Activated naive CD8-positive, alpha-beta T cell treated with anti-CD3 and anti-CD28 coated beads for 36 hours (primary cell): ENCODE data around the gene STARD7. TPM values are rescaled to one million over a fixed set of nuclear protein-coding genes. Genes with fewer than 3 reads are reported as not detected.

Source experiments
- DNase-seq: peaks from one replicate; pipeline ENCODE4 v3.0.0; 2021
- H3K27ac Mint-ChIP-seq: one replicate; pipeline ENCODE4 v1.8.0; 2022; ENCODE audit warnings: mild to moderate bottlenecking, moderate library complexity, mixed read lengths
- H3K27me3 Mint-ChIP-seq: one replicate; pipeline ENCODE4 v1.8.0; 2022; ENCODE audit warnings: mild to moderate bottlenecking, mixed read lengths
- H3K36me3 Mint-ChIP-seq: one replicate; pipeline ENCODE4 v1.8.0; 2021; ENCODE audit warnings: mild to moderate bottlenecking, mixed read lengths
- H3K4me1 Mint-ChIP-seq: one replicate; pipeline ENCODE4 v1.8.0; 2021; ENCODE audit warnings: mixed read lengths
- H3K4me3 Mint-ChIP-seq: one replicate; pipeline ENCODE4 v1.8.0; 2022; ENCODE audit warnings: mild to moderate bottlenecking, moderate library complexity, mixed read lengths
- H3K9me3 Mint-ChIP-seq: one replicate; pipeline ENCODE4 v1.8.0; 2022; ENCODE audit warnings: mixed read lengths
- total RNA-seq, 2 experiments: library from RNA; stranded (reverse); gene quantifications; one replicate each; pipeline ENCODE4 v1.2.3, GENCODE V29; 2021

Gene STARD7
- total RNA-seq, 2 experiments from 2014 or later, result 229 to 231 TPM

DNA sequence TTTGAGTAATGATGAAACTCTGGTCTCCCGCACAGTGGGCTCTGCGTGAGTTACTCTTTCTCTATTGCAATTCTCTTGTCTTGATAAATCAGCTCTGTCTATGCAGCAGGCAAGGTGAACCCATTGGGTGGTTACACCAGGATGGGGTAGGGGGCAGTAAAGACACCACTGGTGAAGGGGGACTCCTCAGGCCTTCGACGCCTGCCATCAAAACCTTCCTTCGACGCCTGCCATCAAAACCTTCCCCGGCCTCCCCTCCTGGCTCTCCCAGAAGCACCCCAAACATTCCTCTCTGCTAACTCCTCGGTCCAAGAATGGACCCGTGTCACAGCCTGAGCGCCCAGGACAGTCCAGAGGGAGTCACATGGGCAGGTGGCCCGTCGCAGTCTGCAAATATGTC lies 4.8 kb upstream of the STARD7 start:
- no peaks in the 10 kb centered on the region for H3K27me3 Mint-ChIP-seq
- no peaks in the 10 kb centered on the region for H3K36me3 Mint-ChIP-seq
- H3K4me3 Mint-ChIP-seq, result no peak overlapping the region
- no peak for DNase-seq
- H3K27ac Mint-ChIP-seq, result no peak overlapping the region
- H3K9me3 Mint-ChIP-seq, result no peaks in the 10 kb centered on the region
- peaks cover 13% of the 10 kb centered on the region for H3K4me1 Mint-ChIP-seq

DNA sequence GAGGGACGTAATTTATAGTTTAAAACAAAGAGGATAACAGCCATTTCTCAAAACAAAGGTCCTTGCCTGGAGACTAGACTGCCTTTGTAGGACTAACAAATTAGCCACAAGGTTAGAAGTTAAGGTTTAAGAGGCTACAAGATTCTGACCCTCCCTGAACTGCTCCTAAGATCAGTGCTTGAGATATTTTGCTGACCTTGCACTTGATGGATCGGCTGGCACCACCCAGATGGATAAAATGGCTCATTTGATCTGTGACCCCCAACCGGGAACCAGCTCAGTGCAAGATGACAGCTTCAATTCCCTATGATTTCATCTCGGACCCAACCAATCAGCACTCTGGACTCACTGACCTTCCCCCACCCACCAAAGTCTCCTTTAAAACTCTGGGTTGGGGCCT lies 3.7 kb upstream of the STARD7 start:
- Mint-ChIP-seq H3K4me3 (no peak overlapping the region), H3K4me1 (peaks cover 18% of the 10 kb centered on the region), H3K27ac (no peak overlapping the region), H3K36me3 (peaks cover 7% of the 10 kb centered on the region), H3K27me3 (no peaks in the 10 kb centered on the region), H3K9me3 (no peaks in the 10 kb centered on the region)
- DNase-seq, result no peak

DNA sequence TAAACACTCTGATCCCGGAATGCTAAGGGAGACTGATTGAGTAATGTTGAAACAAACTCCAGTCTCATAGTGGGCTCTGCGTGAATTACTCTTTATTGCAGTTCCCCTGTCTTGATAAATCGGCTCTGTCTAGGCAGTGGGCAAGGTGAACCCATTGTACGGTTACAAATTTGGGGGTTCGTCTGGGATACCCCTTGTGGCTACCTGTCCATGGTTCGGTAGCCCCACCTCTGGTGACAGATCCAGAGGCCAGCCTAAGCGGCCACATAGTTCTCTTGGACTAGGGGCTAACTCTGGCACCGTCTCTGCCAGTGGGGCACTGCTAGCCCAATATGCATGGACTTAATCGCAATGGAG lies 1.1 kb upstream of the STARD7 start:
- Mint-ChIP-seq H3K27me3 (no peaks in the 10 kb centered on the region), H3K4me3 (peak overlapping the region; percentile 95), H3K27ac (peak overlapping the region; percentile 89), H3K4me1 (peaks cover 39% of the 10 kb centered on the region), H3K9me3 (no peaks in the 10 kb centered on the region), H3K36me3 (peaks cover 25% of the 10 kb centered on the region)
- no peak for DNase-seq

DNA sequence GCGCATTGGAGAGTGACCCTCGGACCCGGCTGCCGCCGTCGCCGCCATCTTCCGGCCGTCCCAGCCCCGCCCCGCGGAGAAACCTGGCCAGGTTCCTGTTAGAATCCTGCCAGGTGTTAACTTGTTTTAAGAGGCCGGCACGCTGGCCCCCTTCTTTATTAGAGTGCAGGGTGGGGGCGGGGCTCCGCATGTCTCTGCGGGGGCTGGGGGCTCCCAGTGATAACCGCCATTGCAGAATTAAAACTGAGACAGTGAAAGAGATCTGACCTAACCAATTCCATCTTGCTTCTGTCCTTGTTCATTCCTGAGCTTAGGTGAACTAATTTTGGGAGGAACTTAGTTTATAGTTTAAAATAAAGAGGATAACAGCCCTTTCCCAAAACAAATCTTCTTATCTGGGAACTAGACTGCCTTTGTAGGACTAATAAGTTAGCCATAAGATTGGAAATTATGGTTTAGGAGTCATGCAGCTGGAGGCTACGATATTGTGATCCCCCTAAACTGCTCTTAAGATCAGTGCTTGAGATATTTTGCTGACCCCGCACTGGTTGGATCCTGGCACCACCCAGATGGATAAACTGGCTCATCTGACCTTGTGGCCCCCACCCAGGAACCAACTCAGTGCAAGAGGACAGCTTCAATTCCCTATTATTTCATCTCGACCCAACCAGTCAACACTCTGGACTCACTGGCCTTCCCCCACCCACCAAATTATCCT lies 543 bp upstream of the STARD7 start:
- no peaks in the 10 kb centered on the region for H3K27me3 Mint-ChIP-seq
- H3K4me3 Mint-ChIP-seq, result peak overlapping the region; percentile 95

DNA sequence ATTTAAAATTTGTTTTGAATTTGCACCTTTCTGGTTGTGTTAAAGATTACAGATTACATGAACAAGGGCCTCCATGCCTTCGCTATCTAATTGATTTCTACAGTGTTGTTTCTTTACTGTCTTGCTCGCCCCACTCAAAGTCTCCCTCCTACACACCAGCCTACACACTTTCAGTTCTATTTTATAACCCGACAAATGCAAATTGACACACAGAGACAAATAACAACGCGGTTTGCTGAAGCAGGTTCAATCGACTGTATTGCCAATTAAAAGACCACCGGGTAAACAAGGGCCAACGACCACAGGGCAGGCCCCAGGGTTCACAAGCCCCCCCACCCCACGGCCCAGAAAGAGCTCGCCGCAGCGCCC lies 869 bp downstream of the STARD7 start:
- H3K36me3 Mint-ChIP-seq, result peaks cover 36% of the 10 kb centered on the region
- no peaks in the 10 kb centered on the region for H3K27me3 Mint-ChIP-seq
- H3K27ac Mint-ChIP-seq, result peak overlapping the region; percentile 88
- no peak for DNase-seq
- H3K9me3 Mint-ChIP-seq, result no peaks in the 10 kb centered on the region
- H3K4me1 Mint-ChIP-seq, result peaks cover 54% of the 10 kb centered on the region
- H3K4me3 Mint-ChIP-seq, result peak overlapping the region; percentile 95

More for the DNA sequence above, 543 bp upstream of the STARD7 start:
- DNase-seq, result no peak
- Mint-ChIP-seq H3K4me1 (peaks cover 42% of the 10 kb centered on the region), H3K27ac (peak overlapping the region; percentile 89), H3K9me3 (no peaks in the 10 kb centered on the region), H3K36me3 (peaks cover 26% of the 10 kb centered on the region)

DNA sequence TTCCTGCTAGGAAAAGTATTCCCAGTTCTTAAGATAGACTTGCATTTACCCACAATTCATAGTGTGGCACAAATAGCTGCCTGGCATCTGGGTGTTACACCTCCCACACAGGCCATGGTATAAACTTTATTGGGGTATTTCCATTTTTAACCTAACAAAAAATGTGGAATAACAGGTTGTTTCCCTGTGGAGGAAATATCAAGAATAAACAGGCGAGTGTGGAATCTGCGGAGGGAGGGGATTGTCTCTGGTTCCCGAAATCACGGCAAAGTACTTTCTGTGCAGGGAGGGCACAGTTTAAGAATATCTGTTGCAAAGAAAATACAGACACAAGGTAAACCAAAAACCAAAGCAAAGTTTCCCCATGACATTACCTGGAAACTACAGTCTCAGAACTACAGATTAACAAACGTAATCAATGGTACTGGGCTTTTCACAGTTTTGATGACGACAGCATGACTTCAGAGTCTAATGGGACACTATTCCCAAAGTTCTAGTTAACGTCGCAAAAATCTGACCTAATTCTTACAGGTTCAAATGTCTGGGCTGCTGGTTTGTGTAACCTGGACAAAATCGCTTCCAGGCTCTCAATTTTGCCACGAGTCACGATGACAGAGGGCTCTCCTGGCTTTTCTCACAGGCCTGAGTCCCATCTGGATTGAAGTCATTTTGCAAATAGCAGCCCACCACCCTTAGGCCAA lies 1.4 kb downstream of the STARD7 start:
- no peaks in the 10 kb centered on the region for H3K9me3 Mint-ChIP-seq
- H3K27me3 Mint-ChIP-seq, result no peaks in the 10 kb centered on the region
- peak overlapping the region; percentile 88 for H3K27ac Mint-ChIP-seq
- peaks cover 56% of the 10 kb centered on the region for H3K4me1 Mint-ChIP-seq
- H3K36me3 Mint-ChIP-seq, result peaks cover 36% of the 10 kb centered on the region
- H3K4me3 Mint-ChIP-seq, result peak overlapping the region; percentile 95
- no peak for DNase-seq

DNA sequence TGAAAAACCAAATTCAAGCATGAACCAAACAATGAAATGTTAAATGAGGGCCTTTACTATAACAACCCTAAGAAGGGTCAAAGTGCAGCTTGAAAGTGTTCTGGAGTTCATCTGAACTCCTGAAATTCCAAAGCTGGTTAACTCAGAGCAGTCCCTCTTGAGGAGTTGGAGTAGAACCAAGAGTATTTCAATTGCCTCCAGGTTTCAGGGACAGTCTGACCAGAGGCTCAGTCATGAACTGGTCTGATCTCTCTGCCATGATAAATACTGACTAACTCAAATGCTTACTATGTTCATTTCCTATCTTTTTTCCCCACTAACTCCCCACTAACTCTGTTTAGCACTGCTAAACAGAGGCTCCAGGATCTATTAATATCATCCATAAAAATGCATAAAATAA lies 2.7 kb downstream of the STARD7 start:
- H3K9me3 Mint-ChIP-seq, result no peaks in the 10 kb centered on the region
- DNase-seq, result no peak
- H3K27ac Mint-ChIP-seq, result peak overlapping the region; percentile 74
- H3K4me1 Mint-ChIP-seq, result peaks cover 60% of the 10 kb centered on the region
- peaks cover 36% of the 10 kb centered on the region for H3K36me3 Mint-ChIP-seq
- peak overlapping the region; percentile 77 for H3K4me3 Mint-ChIP-seq
- no peaks in the 10 kb centered on the region for H3K27me3 Mint-ChIP-seq

DNA sequence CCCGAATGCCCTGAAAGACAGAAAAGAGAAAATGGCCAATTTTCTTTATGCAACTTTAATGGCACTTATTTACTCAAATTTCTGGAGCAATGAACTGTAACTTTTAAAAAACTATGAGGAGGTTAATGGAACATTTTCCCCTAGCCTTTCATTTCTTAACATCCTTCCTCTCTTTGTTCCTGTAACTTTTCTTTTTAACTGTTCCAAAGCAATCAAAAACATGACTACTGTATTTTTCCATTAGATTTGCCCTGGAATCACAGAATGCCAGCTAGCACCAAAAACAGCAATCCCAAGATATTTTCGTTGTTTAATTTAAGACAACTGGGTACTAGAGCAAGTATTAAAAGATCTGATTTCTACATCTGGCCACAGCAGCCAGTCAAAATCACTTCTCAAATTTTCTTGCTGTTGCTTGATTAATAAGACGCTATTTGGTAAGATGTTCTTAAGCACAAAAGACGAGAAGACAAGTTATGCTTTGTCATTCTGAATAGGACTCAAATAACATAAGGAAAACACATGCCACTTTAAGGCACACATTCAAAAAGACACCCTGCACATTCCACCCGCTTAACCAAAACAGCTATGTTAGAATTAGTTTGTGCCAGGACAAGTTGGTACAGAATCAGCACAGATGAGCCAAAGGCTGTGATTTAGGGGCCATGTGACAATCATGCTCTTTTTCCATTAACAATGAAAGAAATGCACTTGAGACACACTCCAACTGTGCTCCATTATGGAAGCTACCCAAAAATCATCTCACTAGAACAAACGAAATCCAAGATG lies 3.6 kb downstream of the STARD7 start:
- Mint-ChIP-seq H3K4me1 (peaks cover 63% of the 10 kb centered on the region), H3K4me3 (peak overlapping the region; percentile 55), H3K9me3 (no peaks in the 10 kb centered on the region), H3K36me3 (peaks cover 36% of the 10 kb centered on the region), H3K27ac (peak overlapping the region; percentile 2), H3K27me3 (no peaks in the 10 kb centered on the region)
- no peak for DNase-seq

DNA sequence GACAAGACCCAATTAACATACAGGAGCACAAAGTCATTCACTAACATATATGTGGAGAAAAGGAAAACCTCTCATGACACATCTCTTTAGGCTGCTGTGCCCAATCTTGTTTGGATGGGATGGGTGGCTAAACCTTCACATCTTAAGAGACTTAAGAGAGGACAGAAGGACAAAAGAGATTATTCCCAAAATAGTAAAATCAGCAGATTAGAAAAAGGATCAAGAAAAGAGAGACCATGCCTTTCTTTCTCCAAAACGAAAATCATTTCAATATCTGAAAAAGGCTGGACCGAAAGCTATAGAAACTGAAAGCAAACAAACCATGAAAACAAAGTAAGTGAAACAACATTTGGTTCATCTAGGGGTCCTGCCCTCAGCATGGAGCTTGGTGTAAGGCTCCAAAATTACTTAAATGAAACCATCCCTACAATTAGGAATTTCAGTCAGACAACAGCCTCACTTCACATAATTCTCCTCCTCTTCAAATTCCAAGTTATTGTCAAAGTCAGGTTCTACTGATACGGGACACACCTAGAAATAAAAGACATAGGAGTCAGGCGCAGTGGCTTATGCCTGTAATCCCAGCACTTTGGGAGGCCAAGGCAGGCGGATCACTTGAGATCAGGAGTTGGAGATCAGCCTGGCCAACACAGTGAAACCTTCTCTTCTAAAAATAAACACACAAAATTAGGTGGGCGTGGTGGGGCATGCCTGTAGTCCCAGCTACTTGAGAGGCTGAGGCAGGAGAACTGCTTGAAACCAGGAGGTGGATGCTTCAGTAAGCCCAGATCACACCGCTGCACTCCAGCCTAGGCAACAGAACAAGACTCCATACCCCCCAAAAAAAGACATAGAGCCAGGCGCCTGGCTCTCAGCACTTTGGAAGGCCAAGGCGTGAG lies 5.2 kb downstream of the STARD7 start:
- Mint-ChIP-seq H3K27ac (peak overlapping the region; percentile 62), H3K36me3 (peaks cover 41% of the 10 kb centered on the region), H3K27me3 (no peaks in the 10 kb centered on the region), H3K9me3 (no peaks in the 10 kb centered on the region), H3K4me1 (peaks cover 72% of the 10 kb centered on the region), H3K4me3 (peak overlapping the region; percentile 27)
- DNase-seq, result no peak

DNA sequence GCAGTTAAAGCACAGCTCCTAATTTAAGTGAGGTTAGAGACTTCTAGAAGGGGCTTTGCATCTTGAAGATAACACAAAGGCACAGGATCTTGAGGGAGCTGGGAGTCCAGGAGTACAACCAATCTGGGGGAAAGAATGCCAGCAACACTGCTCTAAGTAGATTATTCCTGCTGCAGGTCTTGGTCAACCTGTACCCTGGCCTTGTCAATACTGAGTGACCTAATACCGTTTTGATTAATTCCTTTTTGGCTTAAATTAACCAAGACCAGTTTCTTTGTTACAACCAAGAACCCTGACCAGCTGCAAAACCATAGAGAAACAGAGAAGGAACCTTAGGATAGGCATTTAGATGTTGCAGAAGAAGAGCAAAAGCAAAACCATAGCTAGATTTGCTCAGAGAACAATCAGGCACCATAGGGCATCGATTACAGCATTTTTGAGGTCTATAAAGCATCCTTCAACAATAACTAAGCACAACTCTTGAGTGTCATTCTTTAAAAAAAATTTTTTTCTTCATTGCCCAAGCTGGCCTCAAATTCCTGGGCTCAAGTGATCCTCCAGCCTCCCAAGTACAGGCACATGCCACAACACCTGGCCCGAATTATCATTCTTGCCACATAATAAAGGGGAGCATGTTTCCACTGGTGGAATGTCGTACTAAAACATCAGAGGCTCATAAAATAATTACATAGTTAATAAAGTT lies 6.3 kb downstream of the STARD7 start:
- peaks cover 71% of the 10 kb centered on the region for H3K4me1 Mint-ChIP-seq
- DNase-seq, result no peak
- H3K9me3 Mint-ChIP-seq, result no peaks in the 10 kb centered on the region
- peaks cover 36% of the 10 kb centered on the region for H3K36me3 Mint-ChIP-seq
- no peak overlapping the region for H3K27ac Mint-ChIP-seq
- no peaks in the 10 kb centered on the region for H3K27me3 Mint-ChIP-seq
- H3K4me3 Mint-ChIP-seq, result no peak overlapping the region

DNA sequence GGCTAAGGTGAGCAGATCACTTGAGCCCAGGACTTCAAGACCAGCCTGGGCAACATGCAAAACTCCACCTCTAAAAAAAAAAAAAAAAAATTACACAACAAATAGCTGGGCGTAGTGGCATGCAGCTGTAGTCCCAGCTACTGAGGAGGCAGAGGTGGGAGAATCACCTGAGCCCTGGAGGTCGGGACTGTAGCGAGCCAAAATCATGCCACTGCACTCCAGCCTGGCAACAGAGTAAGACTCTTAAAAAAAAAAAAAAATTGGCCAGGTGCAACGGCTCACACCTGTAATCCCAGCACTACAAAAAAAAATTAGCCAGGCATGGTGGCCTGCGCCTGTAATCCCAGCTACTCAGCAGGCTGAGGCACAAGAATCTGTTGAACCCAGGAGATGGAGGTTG lies 7.3 kb downstream of the STARD7 start:
- no peak for DNase-seq
- Mint-ChIP-seq H3K27ac (no peak overlapping the region), H3K9me3 (no peaks in the 10 kb centered on the region), H3K4me1 (peaks cover 67% of the 10 kb centered on the region), H3K36me3 (peaks cover 30% of the 10 kb centered on the region), H3K27me3 (no peaks in the 10 kb centered on the region), H3K4me3 (no peak overlapping the region)

DNA sequence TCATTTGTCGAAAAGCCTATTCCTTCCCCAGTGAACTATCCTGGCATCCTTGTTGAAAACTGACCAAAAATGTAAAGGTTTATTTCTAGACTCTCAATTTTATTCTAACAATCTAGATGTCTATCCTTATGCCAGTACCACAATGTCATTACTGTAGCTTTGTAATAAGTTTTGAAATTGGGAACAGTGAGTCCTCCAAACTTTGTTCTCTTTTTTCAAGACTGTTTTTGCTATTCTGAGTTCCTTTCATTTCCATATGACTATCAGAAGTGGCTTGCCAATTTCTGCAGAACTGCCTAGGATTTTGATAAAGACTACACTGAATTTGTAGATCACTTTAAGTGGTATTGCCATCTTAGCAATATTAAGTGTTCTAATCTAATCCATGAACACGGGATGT lies 9.7 kb downstream of the STARD7 start:
- no peak for DNase-seq
- Mint-ChIP-seq H3K4me3 (no peak overlapping the region), H3K36me3 (peaks cover 24% of the 10 kb centered on the region), H3K27ac (no peak overlapping the region), H3K27me3 (no peaks in the 10 kb centered on the region), H3K4me1 (peaks cover 48% of the 10 kb centered on the region), H3K9me3 (no peaks in the 10 kb centered on the region)

DNA sequence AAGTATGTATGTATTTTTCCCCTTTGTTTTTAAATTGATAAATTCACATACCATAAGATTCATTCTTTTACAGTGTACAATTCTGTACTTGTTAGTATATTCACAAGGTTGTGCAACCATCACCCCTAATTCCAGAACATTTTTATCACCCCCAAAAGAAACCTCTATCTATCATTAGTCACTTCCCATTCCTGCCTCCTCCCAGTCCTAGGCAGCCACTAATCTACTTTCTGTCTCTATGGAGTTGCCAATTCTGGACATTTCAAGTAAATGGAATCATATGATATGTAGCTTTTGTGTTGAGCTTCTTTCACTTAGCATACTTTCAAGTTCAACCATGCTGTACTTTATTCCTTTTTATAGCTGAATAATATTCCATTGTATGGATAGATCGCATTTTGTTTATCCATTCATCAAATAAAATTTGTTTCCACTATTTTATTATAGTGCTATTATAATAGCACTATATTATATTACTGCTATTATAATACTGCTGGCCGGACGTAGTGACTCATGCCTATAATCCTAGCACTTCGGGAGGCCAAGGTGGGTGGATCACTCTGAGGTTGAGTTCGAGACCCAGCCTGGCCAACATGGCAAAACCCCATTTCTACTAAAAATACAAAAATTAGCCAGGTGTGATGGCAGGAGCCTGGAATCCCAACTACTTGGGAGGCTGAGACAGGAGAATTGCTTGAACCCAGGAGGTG lies 10.9 kb downstream of the STARD7 start:
- peaks cover 28% of the 10 kb centered on the region for H3K36me3 Mint-ChIP-seq
- peaks cover 38% of the 10 kb centered on the region for H3K4me1 Mint-ChIP-seq
- no peak overlapping the region for H3K27ac Mint-ChIP-seq
- no peaks in the 10 kb centered on the region for H3K27me3 Mint-ChIP-seq
- no peak overlapping the region for H3K4me3 Mint-ChIP-seq
- DNase-seq, result no peak
- no peaks in the 10 kb centered on the region for H3K9me3 Mint-ChIP-seq
